ENCODE results near the gene SEPTIN10.
"Not testable (repeated sequence)": the region's sequence is repeated elsewhere in the genome, so short reads cannot be mapped to it uniquely, and the experiment has no call there.

Gene SEPTIN10

GRCh38 chr2:109613922-109614714 lies at the start of gene SEPTIN10, which contains the start of gene SOWAHC:
Gene SEPTIN10, minus strand, starts transcription at chr2:109613966. Its CDS starts 139 bp downstream, at chr2:109613827.
Gene SOWAHC, plus strand, starts transcription at chr2:109614364. Its CDS starts 126 bp downstream, at chr2:109614490.
- DNase-seq (ENCODE audit: low spot score) = peak; percentile 80

DNA sequence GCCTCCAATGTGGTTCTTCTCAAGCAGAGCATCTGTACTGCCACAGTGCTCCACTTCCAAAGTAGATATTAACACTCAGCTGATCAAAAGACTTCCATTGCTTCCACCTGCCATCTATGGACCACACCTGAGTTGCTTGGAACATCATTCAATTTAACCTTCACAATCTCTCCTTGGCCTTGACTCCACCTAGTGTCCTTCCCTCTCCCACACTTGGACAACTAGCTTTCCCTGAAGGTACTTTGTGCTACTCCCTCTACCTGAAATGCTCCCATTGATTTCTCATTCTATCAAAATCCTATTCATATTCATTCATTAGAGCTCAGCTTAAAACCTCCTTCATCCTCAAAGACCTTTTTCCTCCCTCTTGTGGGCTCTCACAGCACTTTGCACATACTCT lies 49.1 kb upstream of the SEPTIN10 start:
- no peak for DNase-seq (ENCODE audit: low spot score)

- DNase-seq (ENCODE audit: low spot score) = no peak
Measured at GRCh38 chr2:109660046-109660860, 46.5 kb upstream of the SEPTIN10 start.

DNA sequence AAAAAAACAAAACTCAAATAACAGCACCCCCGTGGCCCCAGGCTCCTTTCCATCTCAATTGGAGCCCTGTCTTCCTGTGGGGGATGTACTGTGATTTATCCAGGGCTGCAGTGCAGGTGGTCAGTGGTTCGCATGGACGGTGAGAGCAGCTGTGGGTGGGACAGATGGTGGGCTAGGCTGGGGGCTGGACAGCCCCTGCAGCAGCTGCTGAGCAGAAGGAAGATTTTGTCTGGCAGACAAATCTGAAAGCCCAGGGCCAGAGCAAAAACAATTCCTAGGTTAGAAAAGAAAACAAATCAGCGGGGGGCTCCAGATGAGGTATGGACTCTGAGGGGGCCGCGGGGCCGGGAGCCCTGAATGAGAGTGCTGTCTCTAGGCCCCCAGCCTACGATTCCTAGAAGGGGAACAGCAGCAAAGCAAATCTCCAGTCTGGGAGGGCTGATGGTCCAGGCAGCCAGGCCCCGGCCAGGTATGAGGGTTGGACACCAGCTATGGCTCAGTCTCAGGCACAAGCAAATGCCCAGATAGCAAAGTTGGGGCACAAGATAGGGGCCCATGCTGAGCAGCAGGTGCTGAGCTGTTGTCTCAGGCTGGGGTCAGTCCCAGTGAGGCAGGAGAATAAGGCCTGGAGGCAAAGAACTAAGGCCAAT lies 45.8 kb upstream of the SEPTIN10 start:
- no peak for DNase-seq (ENCODE audit: low spot score)

- no peak for DNase-seq (ENCODE audit: low spot score)
Measured at GRCh38 chr2:109655287-109655686, 41.5 kb upstream of the SEPTIN10 start.

DNA sequence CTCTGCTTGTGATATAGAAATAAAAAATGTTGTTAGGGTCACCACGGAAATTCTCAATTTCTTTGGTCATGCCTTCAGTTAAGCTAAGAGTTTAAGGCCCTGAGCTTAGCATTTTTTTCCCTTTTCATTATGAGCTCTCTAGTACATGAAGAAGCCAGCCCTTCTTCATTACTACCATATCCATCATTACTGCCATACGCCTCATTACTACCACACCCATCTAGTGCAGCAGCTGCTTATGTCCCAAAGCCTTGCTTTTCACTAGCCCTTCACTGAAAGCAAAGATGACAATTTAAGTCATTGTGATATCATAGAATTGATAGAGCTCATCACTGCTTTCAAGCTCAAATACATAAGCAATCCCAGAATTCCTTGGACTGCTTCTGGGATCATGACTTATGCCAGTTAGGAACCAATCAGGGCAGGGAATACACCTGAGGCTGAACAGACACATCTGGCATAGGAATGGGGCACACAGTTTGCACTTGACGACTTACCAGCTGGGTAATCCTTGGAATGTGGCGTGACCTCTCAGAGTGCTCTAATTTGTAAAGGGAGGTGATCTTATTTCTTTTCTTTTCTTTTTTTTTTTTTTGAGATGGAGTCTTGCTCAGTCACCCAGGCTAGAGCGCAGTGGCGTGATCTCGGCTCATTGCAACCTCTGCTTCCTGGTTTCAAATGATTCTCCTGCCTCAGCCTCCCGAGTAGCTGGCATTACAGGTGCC lies 40.7 kb upstream of the SEPTIN10 start:
- DNase-seq (ENCODE audit: low spot score) = no peak

- DNase-seq (ENCODE audit: low spot score) = no peak
Measured at GRCh38 chr2:109649736-109650695, 36.2 kb upstream of the SEPTIN10 start.

- no peak for DNase-seq (ENCODE audit: low spot score)
Measured at GRCh38 chr2:109648041-109648527, 34.3 kb upstream of the SEPTIN10 start.

DNA sequence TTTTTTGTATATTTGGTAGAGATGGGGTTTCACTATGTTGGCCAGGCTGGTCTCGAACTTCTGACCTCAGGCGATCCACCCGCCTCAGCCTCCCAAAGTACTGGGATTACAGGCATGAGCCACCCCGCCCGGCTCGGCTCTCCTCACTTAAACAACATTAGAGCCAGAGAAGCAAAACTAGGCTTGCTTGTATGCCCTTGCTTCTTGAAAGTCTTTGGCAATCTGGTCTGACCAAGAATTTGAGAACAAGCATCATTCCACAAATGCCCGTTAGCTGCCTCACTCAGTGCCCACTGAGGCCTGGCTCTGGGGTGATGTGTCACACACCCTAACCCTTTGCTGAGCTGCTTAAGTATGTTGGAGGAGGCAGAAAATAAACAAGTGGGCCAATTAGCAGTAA lies 33.9 kb upstream of the SEPTIN10 start:
- no peak for DNase-seq (ENCODE audit: low spot score)

DNA sequence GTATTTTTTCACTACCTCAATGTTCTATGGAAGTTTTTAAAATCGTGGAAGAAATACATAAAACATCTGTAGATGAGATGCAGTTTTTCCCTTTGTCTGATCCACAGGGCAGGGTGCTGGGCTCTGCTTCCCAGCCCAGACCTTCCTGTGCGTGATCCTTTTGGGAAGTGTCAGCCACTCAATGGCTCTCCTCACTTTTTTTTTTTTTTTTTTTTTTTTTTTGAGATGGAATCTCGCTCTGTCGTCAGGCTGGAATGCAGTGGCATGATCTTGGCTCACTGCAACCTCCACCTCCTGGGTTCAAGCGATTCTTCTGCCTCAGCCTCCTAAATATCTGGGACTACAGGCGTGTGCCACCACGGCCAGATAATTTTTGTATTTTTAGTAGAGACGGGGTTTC lies 33.2 kb upstream of the SEPTIN10 start:
- no peak for DNase-seq (ENCODE audit: low spot score)

DNA sequence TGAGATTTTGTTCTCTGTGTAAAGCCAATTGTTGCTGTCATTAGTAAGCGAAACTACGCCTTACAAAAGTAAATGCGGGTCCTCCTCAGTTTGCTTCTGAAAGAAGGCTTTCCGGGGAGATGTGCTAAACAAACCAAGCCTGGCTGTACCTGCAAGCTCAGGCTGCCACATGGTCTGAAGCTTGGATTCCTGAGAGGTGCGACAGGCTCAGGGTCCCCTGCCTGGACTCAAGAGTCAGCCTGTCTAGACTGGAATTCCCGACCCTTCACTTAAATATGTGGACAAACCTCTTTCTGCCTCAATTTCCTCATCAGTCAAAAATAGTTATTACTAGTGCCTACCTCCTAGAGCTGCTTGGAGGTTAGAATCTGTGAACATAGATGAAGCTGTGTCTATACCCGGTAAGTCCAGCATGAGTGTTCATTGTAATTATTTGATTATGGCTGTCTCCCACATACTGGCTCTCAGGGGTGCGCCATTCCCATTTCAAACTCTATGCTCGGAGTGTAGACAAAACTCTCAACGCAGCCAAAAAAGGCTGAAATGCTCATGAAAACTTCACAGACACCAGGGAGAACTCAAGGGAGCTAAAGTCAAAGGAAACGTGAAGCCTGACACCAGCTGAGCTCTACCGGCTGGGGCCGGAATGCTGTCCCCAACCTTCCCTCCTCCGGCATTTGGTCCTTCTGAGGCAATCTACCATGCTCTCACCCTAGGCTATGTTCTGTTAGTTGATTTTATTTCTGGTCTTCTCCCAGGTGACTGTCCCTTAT lies 31.8 kb upstream of the SEPTIN10 start:
- DNase-seq (ENCODE audit: low spot score) = no peak

DNA sequence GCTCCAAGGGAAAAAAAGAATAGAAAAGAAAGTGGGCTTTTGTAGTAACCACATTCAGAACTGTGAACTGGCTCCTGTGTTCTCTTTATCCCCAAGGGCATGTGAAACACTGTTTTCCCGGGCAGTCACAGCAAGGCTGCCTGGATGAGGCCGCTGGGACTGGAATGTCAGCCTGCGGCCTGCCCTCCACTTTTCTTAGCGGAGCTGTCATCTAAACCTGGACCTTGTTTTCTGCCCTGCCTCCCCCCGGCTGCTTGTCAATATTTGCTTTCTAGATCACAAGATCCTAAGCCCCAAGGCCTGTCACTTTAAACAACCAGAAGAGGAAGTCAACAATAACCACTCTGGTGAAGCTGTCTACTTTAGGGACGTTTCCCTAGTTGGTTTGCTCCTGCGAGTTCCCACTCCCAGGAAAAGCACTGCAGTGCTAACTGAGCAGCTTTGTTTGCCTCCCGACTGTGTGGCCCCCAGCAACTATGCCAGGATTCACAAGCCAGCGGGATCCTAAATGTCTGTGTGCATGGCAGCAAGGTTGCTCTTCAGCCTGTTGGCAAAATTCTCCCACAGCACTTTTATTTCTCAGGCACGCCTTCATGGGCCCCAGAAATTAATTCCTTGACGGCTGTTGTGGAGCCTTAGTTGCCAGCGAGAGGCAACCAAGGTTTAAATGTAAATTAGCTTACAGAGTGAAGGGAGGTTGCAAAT lies 31.0 kb upstream of the SEPTIN10 start:
- no peak for DNase-seq (ENCODE audit: low spot score)

DNA sequence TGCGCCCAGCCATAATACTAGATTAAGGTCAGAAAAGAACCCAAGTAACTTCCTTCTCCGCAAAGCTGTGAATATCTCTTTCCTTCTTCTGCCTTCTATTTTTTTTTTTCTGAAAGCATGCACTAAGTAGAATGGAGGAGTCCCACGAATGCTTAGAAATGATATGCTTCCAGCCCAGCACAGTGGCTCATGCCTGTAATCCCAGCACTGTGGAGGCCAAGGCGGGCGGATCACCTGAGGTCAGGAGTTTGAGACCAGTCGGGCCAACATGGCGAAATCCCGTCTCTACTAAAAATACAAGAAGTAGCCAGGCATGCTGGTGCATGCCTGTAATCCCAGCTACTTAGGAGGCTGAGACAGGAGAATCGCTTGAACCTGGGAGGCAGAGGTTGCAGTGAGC lies 26.2 kb upstream of the SEPTIN10 start:
- not testable (repeated sequence) for DNase-seq (ENCODE audit: low spot score)

DNA sequence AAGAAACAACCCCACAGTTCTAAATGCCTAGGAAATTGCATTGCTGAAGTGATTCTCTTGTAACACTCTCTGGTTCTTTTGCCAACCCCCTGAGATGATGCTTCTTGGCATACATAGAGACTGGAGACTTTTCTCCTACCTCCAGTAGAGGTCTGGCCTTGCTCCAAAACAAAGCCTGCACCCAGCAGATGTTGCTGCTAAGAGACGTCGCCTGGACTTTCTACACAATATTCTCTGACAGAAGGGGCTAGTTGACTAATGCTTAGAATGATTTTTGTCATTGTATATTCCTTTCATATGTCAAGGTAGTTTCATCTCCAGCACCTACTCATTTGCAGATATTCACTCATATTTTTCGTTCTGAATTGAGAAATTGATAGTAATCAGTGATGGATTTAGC lies 25.0 kb upstream of the SEPTIN10 start:
- no peak for DNase-seq (ENCODE audit: low spot score)

- no peak for DNase-seq (ENCODE audit: low spot score)
Measured at GRCh38 chr2:109637749-109638570, 24.2 kb upstream of the SEPTIN10 start.

GRCh38 chr2:109636317-109636716 lies 22.6 kb upstream of the SEPTIN10 start:
- DNase-seq (ENCODE audit: low spot score) = no peak

DNA sequence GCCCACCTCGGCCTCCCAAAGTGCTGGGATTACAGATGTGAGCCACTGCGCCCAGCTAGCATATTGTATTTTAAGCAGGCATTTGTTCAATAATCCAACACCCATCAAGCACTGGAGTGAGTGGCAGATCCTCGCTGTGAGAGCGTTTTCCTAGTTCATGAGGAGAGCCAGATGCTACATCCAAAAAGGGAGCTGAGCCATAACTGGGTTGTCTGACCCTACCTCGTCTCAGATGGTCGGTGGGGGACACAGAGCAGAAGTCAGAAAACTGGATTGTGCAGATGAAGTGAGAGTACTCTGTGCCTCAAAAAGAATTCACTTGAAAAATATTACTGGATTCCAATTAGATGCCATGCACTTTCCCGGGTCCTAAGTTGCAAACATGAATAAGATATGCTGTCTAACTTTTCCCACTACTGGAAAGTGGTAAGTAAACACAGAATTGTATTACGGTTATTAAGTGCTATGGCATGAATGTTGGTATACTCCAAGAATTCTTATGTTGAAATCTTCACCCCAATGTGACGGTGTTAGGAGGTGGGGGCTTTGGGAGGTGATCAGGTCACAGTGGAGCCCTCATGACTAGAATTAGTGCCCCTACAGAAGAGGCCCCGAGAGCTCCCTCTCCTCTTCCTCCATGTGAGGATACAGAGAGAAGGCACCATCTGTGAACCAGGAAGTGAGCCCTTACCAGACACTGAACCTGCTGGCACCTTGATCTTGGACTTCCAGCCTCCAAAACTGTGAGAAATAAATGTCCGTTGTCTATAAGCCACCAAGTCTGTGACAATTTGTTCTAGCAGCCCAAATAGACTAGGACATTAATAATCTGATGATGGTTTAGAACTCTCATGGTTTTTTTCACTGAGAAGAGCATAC lies 21.9 kb upstream of the SEPTIN10 start:
- DNase-seq (ENCODE audit: low spot score) = no peak
